GM21390 (cell line): ENCODE results near the gene PLA2G10.
"Not testable (repeated sequence)": the region's sequence is repeated elsewhere in the genome, so short reads cannot be mapped to it uniquely, and the experiment has no call there.

ENCODE experiments used
- ATAC-seq: cut with Tn5 transposase; IDR thresholded peaks from one replicate; pipeline ENCODE4 v1.9.1; 2021; ENCODE audit not compliant: unreplicated experiment

PLA2G10 gene, protein sequence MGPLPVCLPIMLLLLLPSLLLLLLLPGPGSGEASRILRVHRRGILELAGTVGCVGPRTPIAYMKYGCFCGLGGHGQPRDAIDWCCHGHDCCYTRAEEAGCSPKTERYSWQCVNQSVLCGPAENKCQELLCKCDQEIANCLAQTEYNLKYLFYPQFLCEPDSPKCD

DNA sequence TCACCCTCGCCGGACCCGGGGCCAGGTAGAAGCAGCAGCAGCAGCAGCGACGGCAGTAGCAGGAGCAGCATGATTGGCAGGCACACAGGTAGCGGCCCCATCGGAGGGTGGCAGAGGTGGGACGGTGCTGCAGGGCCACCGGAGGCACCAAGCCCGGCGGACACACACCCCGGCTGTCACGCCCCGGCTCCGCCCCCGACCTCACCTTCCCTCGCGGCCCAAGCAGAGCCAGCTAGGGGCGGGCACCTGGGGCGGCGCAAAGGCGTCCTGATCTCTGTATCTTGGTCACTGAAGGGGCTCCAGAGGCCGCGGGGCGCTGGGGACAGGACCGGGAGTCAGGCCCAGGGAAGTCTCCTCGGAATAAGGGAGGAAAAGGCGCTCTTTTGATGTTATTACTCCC, at the start of gene PLA2G10:
TSS of gene PLA2G10 (minus strand) at position 180 of the 400 bp plus-strand sequence. CDS start at position 101, 79 bp downstream.
- not testable (repeated sequence) for ATAC-seq

DNA sequence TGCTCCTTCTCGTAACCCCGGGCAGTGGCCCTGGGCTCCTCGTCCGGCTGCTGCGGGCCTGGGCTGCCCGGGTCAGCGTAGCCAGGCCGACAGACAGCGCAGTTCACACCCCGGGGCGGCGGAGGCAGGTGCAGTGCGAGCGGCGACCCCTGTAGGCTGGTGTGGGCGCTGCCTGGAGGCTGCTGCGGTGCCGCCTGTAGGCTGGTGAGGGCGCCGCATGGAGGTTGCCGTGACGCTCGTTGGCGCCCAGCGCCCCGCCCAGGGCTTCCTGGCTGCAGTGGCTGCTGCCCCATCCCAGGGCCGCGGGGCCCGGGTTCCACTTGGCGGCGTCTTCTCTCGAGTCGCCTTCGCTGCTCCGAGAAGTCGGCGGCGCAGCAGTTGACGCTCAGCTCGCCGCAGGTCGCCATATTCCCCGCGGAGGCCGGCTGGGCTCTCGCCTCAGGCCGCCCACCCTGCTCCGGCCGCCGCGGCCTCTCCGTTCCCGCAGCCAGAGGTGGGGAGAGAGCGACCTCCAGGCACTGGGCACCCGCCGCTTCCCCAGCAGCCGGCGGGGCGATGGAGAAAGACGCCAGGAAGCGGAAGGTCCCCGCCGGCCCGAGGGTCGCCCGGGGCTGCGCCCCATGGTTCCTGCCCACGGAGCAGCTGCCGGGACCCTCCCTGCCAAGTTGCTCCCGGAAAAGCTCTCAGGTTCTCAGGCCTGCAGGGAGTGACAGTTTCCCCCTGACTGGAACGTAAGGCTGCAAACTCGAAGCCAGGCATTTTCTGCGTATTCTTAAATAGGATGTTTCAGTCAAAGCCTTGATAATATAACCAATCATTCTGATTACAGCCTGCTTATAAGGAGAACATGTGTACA, 48.4 kb upstream of the PLA2G10 start, which contains the start of gene NPIPA2:
TSS of gene NPIPA2 (plus strand) at position 261 of the 856 bp plus-strand sequence. CDS start 5,533 bp downstream, outside the sequence.
- ATAC-seq: peak; percentile 98

DNA sequence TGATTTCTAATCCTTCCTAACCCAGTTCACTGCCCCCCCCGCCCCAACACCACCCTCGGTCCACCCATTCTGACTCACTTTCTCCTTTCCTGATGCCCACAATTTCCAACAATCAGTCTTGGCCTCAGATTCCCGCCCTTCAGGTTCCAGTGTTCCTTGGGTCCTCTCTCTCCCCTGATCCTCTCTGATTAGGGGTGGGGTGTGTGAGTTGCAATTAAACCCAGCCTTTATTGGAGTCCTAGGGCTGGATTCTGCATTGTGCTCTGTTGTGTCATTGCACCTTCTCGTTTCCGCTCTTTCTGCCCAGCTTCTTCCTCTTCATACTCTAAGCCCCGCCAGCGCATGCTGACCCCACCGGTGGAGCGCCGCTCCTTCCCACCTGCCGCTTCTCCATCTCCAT, 47.7 kb upstream of the PLA2G10 start:
- not testable (repeated sequence) for ATAC-seq

- ATAC-seq: not testable (repeated sequence)
These were observed 46.8 kb upstream of the PLA2G10 start for GRCh38 chr16:14740832-14741385.

DNA sequence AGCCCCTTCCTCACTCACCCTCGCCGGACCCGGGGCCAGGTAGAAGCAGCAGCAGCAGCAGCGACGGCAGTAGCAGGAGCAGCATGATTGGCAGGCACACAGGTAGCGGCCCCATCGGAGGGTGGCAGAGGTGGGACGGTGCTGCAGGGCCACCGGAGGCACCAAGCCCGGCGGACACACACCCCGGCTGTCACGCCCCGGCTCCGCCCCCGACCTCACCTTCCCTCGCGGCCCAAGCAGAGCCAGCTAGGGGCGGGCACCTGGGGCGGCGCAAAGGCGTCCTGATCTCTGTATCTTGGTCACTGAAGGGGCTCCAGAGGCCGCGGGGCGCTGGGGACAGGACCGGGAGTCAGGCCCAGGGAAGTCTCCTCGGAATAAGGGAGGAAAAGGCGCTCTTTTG, 39.1 kb upstream of the PLA2G10 start:
- ATAC-seq: not testable (repeated sequence)

GRCh38 chr16:14703156-14704011, 9.3 kb upstream of the PLA2G10 start, which contains the start of gene NPIPA3:
Gene NPIPA3 (plus strand): TSS chr16:14703411. CDS start chr16:14708944, 5,533 bp downstream.
- ATAC-seq: peak; percentile 98

DNA sequence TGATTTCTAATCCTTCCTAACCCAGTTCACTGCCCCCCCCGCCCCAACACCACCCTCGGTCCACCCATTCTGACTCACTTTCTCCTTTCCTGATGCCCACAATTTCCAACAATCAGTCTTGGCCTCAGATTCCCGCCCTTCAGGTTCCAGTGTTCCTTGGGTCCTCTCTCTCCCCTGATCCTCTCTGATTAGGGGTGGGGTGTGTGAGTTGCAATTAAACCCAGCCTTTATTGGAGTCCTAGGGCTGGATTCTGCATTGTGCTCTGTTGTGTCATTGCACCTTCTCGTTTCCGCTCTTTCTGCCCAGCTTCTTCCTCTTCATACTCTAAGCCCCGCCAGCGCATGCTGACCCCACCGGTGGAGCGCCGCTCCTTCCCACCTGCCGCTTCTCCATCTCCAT, 8.6 kb upstream of the PLA2G10 start:
- not testable (repeated sequence) for ATAC-seq

- not testable (repeated sequence) for ATAC-seq
These were observed 7.8 kb upstream of the PLA2G10 start for GRCh38 chr16:14701859-14702258.

DNA sequence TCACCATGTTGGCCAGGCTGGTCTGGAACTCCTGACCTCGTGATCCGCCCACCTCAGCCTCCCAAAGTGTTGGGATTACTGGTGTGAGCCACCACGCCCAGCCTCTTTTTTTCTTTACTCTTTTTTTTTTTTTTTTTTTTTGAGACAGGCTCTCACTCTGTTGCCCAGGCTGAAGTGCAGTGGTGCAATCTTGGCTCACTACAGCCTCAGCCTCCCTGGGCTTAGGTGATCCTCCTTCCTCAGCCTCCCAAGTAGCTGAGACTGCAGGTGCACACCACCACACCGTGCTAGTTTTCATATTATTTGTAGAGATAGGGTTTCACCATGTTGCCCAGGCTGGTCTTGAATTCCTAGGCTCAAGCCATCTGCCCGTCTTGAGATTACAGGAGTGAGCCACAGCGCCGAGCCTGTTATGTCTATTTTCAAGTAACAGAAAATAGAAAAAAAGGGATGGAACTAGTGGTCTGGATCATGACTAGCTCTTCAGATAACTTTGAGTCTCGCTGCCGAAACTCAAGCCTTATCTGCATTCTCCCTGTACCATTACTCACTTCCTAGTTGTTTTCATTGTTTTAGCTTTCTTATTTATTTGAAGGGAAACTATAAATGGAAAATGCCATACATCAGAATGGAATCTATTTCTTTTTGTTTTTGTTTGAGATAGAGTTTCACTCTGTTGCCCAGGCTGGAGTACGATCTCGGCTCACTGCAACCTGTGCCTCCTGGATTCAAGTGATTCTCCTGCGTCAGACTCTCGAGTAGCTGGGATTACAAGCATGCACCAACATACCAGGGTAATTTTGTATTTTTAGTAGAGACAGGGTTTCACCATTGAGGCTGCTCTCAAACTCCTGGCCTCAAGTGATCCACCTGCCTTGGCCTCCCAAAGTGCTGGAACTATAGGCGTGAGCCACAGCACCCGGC, 8.0 kb downstream of the PLA2G10 start:
- not testable (repeated sequence) for ATAC-seq

DNA sequence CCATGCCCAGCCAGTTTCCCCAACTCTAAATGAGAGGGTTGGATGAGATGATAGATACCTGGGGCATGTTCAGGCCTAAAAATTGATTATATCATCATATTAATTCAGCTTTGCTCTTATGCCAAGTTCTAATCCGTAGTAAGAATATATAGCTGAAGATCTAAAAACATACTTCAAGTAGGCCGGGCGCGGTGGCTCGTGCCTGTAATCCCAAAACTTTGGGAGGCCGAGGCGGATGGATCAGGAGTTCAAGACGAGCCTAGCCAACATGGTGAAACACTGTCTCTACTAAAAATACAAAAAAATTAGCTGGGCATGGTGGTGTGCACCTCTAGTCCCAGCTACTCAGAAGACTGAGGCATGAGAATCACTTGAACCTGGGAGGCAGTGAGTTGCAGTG, 12.0 kb downstream of the PLA2G10 start:
- no peak for ATAC-seq

- no peak for ATAC-seq
These were observed 13.0 kb downstream of the PLA2G10 start for GRCh38 chr16:14681115-14681514.

DNA sequence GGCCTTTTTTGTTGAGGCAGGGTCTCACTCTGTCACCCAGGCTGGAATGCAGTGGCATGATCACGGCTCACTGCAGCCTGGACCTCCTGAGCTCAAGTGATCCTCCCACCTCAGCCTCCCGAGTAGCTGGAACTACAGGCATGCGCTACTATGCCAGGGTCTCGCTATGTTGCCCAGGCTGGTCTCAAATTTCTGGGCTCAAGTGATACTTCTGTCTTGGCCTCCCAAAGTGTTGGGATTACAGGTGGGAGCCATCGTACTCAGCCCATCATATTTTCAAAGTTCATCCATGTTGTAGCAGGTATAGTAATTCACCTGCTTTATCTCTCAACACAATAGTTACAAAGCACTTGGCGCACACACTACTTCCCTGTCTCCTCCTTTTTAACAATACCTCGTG, 13.7 kb downstream of the PLA2G10 start:
- not testable (repeated sequence) for ATAC-seq

GRCh38 chr16:14678748-14679497, 15.2 kb downstream of the PLA2G10 start:
- no peak for ATAC-seq

GRCh38 chr16:14677627-14678026, 16.5 kb downstream of the PLA2G10 start:
- ATAC-seq: no peak

DNA sequence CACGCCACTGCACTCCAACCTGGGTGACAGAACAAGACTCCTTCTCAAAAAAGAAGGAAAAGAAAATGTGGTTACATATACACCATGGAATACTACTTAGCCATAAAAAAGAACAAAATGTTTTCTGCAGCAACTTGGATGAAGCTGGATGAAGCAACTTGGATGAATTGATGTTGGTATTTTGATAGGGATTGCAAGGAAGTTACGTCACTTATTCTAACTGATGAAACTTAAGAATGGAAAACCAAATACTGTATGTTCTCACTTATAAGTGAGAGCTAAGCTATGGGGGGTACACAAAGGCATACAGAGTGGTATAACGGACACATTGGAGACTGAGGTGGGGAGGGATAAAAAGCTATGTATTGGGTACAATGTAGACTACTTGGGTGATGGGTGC, 17.5 kb downstream of the PLA2G10 start:
- ATAC-seq: no peak

DNA sequence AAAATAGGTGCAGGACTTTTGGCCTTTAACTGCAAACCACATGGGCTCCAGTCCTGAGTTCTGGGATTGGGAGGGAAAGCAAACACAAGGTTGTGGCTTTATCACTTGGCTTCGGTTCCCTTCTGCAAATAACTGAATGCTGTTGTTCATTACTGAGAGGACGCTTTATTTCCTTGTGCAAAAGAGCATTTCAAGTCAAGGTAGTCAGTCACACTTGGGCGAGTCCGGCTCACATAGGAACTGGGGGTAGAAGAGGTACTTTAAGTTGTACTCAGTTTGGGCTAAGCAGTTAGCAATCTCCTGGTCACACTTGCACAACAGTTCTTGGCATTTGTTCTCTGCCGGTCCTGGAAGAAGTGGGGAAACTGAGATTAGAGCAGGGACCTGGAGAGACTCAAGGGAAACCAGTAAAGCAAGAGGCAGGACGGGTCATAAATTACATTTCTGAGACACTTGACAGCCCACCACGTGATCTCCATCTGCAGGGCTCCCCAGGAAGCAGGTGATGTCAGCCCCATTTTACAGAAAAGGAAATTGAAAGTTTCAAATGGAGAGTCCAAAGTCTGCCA, 21.6 kb downstream of the PLA2G10 start:
- peak; percentile 73 for ATAC-seq

DNA sequence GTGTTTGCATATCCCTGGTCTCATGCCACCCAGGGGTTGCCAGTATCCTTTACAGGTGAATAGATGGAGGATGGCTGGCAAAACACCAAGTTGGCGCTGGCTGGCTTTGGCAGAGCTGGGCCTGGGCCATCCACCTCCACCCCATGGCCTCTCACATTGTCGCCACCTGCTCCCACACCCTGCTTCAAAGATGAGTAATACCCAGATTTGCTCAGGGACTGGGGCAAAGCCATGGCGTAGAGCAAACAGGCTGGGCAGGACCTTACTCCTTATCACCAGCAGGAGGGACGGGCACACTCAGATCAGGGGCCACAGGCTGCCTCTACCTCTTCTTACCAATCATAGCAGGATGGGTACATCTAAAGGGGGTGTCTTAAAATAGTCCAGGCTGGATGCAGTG, 24.3 kb downstream of the PLA2G10 start:
- ATAC-seq: no peak

- no peak for ATAC-seq
These were observed 25.4 kb downstream of the PLA2G10 start for GRCh38 chr16:14668556-14669223.
